K562 (cell line): Measurements from ENCODE around the gene CHSY1. TPM values are rescaled to one million over a fixed set of nuclear protein-coding genes. Genes with fewer than 3 reads are reported as not detected.

ENCODE experiments used
- CLOCK ChIP-seq: fragments of 250-450 bp; sonication (Bioruptor Pico); IDR thresholded peaks from 2 replicates; pipeline ENCODE4 v1.4.0; 2020; ENCODE audit warnings: mild to moderate bottlenecking, moderate library complexity, borderline replicate concordance
- EGR1 ChIP-seq: fragments of 450-650 bp; conservative IDR thresholded peaks from 2 replicates; pipeline ENCODE4 v1.6.1; 2017; ENCODE audit warnings: mild to moderate bottlenecking
- KLF10 ChIP-seq: fragments of 250-450 bp; sonication (Bioruptor Pico); IDR thresholded peaks from 2 replicates; pipeline ENCODE4 v1.6.1; 2021; ENCODE audit warnings: matching md5 sums
- TFAP4 ChIP-seq: sonication (generic); formaldehyde crosslinking; IDR thresholded peaks from 2 replicates; pipeline ENCODE4 v1.8.0; 2022; ENCODE audit warnings: missing genetic modification reagents, mild to moderate bottlenecking, moderate library complexity, borderline replicate concordance
- TOE1 ChIP-seq, 2 experiments: fragments of 450-650 bp in 1 of 2; sonication (generic) in 1 of 2; formaldehyde crosslinking in 1 of 2; IDR thresholded peaks; 2 replicates each; pipeline versions ENCODE4 v1.7.1 to v1.8.0; 2016 to 2022; ENCODE audit warnings: borderline replicate concordance in 2 of 2, mild to moderate bottlenecking in 2 of 2, antibody characterized with exemption in 1 of 2, inconsistent platforms in 1 of 2, low read depth in 1 of 2, missing genetic modification reagents in 1 of 2, moderate library complexity in 1 of 2
- ZNF197 ChIP-seq: fragments of 200-800 bp; sonication (Bioruptor generic); IDR thresholded peaks from 2 replicates; pipeline ENCODE4 v1.6.1; 2016; ENCODE audit warnings: low read depth, missing genetic modification characterization, missing compliant biosample characterization
- ZNF311 ChIP-seq: fragments of 250-450 bp; sonication (Bioruptor Pico); IDR thresholded peaks from 2 replicates; pipeline ENCODE4 v1.4.0; 2020; ENCODE audit warnings: mild to moderate bottlenecking, moderate library complexity
- ZNF584 ChIP-seq: fragments of 200-800 bp; sonication (Bioruptor generic); IDR thresholded peaks from 2 replicates; pipeline ENCODE4 v1.6.1; 2016; ENCODE audit warnings: low read depth, mild to moderate bottlenecking, missing genetic modification characterization, missing compliant biosample characterization
- polyA plus RNA-seq, 8 experiments: library from polyadenylated mRNA; depleted of rRNA in 4 of 8; stranded (reverse) in 5 of 8; unstranded in 3 of 8; fragments of >200 nt; fragmentation: Nextera tagmentation in 2 of 8; fragmentation: Illumina TruSeq in 1 of 8; extraction: Ambion mirVana in 2 of 8; extraction: Trizol in 1 of 8; gene quantifications; 2 replicates each; pipeline versions ENCODE4 v1.2.1 to v1.2.3, GENCODE V29; 2011 to 2014; ENCODE audit warnings: inconsistent platforms in 1 of 8, missing spikeins in 1 of 8
- total RNA-seq, 7 experiments: library from RNA; depleted of rRNA in 6 of 7; stranded (reverse); fragments of >200 nt in 6 of 7; fragmentation: Illumina TruSeq in 2 of 7; extraction: Trizol in 2 of 7; gene quantifications; 2 replicates each; pipeline versions ENCODE4 v1.2.1 to v1.2.3, GENCODE V29; 2011 to 2021; ENCODE audit warnings: low replicate concordance in 1 of 7

The CHSY1 gene
- total and polyA plus RNA-seq, 9 of the 15 experiments (the other 6 are each of a cell fraction or from before 2014, with no cell fraction given), result 7.0 to 16.4 (median 13.4) TPM

GRCh38 chr15:101183226-101183930 is 68.5 kb downstream of the CHSY1 start (continued):
- TF ChIP-seq CLOCK (CRISPR knock-in tag) (no peak), ZNF584 (CRISPR knock-in tag) (no peak), KLF10 (CRISPR knock-in tag) (no peak), ZNF311 (CRISPR knock-in tag) (no peak), ZNF197 (CRISPR knock-in tag) (no peak), EGR1 (0 out of 2 replicates have a peak, but pooled peaks have one; percentile 8), TFAP4 (CRISPR knock-in tag) (peak; percentile 76), TOE1 (IDR thresholded peaks at IDR 0.05; ENCODE audit: borderline replicate concordance) (no peak), TOE1 (CRISPR knock-in tag; IDR thresholded peaks at IDR 0.05; ENCODE audit: borderline replicate concordance, low read depth) (no peak)
